Measurements from ENCODE around the gene TFPI.

DNA sequence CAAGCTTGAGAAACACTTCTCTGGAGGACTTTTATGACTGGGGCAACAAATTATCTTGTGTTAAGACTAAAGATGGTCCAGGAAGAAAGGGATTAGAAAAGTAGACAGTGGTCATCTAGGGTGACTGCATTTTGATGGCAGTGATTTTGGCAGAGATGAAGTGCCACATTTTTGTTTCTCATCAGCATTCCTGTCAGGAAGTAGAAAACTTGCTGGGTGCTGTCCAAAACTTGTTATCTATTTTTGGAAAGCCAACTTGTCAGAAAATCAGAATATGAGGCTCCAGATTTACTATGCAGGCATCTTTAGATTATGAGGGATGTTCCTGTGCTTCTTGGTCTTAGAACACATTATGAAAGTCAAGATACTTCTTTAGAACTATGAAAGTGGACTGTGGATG, 77.2 kb downstream of the TFPI start:
- TF ChIP-seq POLR2AphosphoS5 (IDR thresholded peaks at IDR 0.05; ENCODE audit: low read depth, low read length) (no peak), RFX5 (IDR thresholded peaks at IDR 0.05; ENCODE audit: borderline replicate concordance, low read depth, low read length) (no peak), EZH2 (IDR thresholded peaks at IDR 0.05; ENCODE audit: low read depth, low read length, severe bottlenecking) (no peak)
